Vagina (tissue), 2 donors: ENCODE results near the gene HECW1. TPM values are rescaled to one million over a fixed set of nuclear protein-coding genes. Genes with fewer than 3 reads are reported as not detected.

Experiments used
- DNase-seq, 2 donors: peaks; one replicate each; pipeline ENCODE4 v3.0.0-alpha.2; 2017; ENCODE audit errors: extremely low spot score in 2 of 2
- H3K27ac ChIP-seq: fragments of 200-600 bp; sonication (generic); one replicate; pipeline ENCODE4 v1.5.1; 2019
- H3K27me3 ChIP-seq: fragments of 200-600 bp; sonication (generic); one replicate; pipeline ENCODE4 v1.5.1; 2019
- H3K36me3 ChIP-seq, 2 donors: fragments of 200-600 bp; sonication (generic); one replicate each; pipeline ENCODE4 v1.5.1; 2017 to 2019
- H3K4me1 ChIP-seq: fragments of 200-600 bp; sonication (generic); one replicate; pipeline ENCODE4 v1.5.1; 2019
- H3K4me3 ChIP-seq, 2 donors: fragments of 200-600 bp; sonication (generic); 1 replicate in 1 of 2; 2 replicates in 1 of 2; pipeline ENCODE4 v1.5.1; 2016 to 2019
- H3K9me3 ChIP-seq: fragments of 200-600 bp; sonication (generic); one replicate; pipeline ENCODE4 v1.5.1; 2019
- POLR2A ChIP-seq, 2 donors: fragments of 450-650 bp; IDR thresholded peaks; one replicate each; pipeline ENCODE4 v1.6.1; 2017; ENCODE audit warnings: antibody characterized with exemption in 2 of 2, mild to moderate bottlenecking in 2 of 2, moderate library complexity in 2 of 2
- POLR2AphosphoS5 ChIP-seq, 2 donors: sonication (generic); formaldehyde crosslinking; IDR thresholded peaks; one replicate each; pipeline ENCODE4 v1.9.0; 2017; ENCODE audit warnings: antibody characterized with exemption in 2 of 2, mild to moderate bottlenecking in 2 of 2, low read depth in 1 of 2; ENCODE audit not compliant: insufficient read depth in 1 of 2
- intact Hi-C: fragments of 100-400 bp; cut with DNase I; formaldehyde crosslinking; loops from one replicate; pipeline ENCODE4 v1.15.1; 2023
- total RNA-seq: library from RNA; depleted of rRNA; stranded (reverse); fragments of >200 nt; gene quantifications from one replicate; pipeline ENCODE4 v1.2.3, GENCODE V29; 2016
- TF ChIP-seq, protein P1 (sequence below), 3 experiments: fragments of 450-650 bp in 2 of 3; fragments of 200-600 bp in 1 of 3; sonication (generic) in 1 of 3; IDR thresholded peaks; one replicate each; pipeline ENCODE4 v1.5.1; 2017 to 2019; ENCODE audit warnings: antibody characterized with exemption in 3 of 3, mild to moderate bottlenecking in 2 of 3, moderate library complexity in 2 of 3

Gene HECW1
- total RNA-seq, 1 donor from 2014 or later, result 2.5 TPM

DNA sequence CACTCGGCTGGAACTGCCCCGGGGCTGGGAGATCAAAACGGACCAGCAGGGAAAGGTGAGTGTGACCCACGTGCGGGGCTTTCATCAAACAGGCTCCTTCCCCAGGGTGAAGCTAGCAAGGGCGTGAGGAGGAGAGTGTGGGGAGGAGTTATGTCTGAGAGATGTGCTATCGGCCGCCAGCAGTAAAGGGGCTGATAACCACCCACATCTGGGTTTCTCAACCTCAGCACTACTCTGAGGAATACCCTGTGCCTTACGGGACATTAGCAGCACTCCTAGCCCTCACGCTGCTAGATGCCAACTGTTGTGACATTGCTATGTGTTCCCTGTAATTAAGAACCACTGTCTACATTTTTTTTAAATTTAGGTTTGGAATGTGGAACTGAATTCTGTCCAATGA is 356.6 kb downstream of the HECW1 start:
- no peaks in the 10 kb centered on the region for H3K27me3 ChIP-seq
- no peaks in the 10 kb centered on the region for H3K9me3 ChIP-seq
- no peak overlapping the region for H3K4me3 ChIP-seq
- no peak for DNase-seq
- TF ChIP-seq POLR2AphosphoS5 (IDR thresholded peaks at IDR 0.05; ENCODE audit: insufficient read depth in 1 of 2, low read depth in 1 of 2) (no peak), POLR2A (IDR thresholded peaks at IDR 0.05) (no peak)
- TF ChIP-seq, protein P1, sequence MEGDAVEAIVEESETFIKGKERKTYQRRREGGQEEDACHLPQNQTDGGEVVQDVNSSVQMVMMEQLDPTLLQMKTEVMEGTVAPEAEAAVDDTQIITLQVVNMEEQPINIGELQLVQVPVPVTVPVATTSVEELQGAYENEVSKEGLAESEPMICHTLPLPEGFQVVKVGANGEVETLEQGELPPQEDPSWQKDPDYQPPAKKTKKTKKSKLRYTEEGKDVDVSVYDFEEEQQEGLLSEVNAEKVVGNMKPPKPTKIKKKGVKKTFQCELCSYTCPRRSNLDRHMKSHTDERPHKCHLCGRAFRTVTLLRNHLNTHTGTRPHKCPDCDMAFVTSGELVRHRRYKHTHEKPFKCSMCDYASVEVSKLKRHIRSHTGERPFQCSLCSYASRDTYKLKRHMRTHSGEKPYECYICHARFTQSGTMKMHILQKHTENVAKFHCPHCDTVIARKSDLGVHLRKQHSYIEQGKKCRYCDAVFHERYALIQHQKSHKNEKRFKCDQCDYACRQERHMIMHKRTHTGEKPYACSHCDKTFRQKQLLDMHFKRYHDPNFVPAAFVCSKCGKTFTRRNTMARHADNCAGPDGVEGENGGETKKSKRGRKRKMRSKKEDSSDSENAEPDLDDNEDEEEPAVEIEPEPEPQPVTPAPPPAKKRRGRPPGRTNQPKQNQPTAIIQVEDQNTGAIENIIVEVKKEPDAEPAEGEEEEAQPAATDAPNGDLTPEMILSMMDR (IDR thresholded peaks at IDR 0.05), result no peak
- intact Hi-C loops, result no loop called here
- H3K27ac ChIP-seq, result no peak overlapping the region
- H3K36me3 ChIP-seq, result no peaks in the 10 kb centered on the region
- no peaks in the 10 kb centered on the region for H3K4me1 ChIP-seq

DNA sequence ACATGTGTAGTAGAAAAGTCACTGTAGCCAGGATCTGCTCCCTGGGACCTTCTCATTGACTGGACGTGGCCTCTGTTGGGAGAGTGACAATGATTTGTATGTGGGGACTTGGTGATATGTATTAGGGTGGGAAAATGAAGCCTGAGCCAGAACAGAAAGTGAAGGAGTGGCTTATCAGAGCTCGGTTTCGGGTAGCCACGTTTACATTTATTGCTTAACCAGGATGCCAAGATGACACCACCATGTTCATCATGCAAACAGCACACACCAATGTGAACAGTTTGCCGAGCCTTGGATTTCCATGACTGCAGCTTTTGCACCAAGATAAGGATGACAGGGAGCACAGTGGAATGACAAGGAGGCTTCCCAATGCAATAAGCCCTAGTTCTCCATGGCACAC is 357.7 kb downstream of the HECW1 start:
- Histone ChIP-seq H3K36me3 (no peaks in the 10 kb centered on the region), H3K4me1 (no peaks in the 10 kb centered on the region), H3K27ac (no peak overlapping the region), H3K27me3 (no peaks in the 10 kb centered on the region), H3K9me3 (no peaks in the 10 kb centered on the region), H3K4me3 (no peak overlapping the region)
- intact Hi-C loops, result no loop called here
- no peak for DNase-seq
- TF ChIP-seq POLR2AphosphoS5 (IDR thresholded peaks at IDR 0.05; ENCODE audit: insufficient read depth in 1 of 2, low read depth in 1 of 2) (no peak), POLR2A (IDR thresholded peaks at IDR 0.05) (no peak)
- TF ChIP-seq, protein P1 (IDR thresholded peaks at IDR 0.05), result no peak

GRCh38 chr7:43475983-43476382 is 363.5 kb downstream of the HECW1 start:
- Histone ChIP-seq H3K27me3 (no peaks in the 10 kb centered on the region), H3K4me1 (no peaks in the 10 kb centered on the region)
- intact Hi-C loops, result no loop called here

GRCh38 chr7:43476896-43477295 is 364.4 kb downstream of the HECW1 start:
- Histone ChIP-seq H3K27me3 (no peaks in the 10 kb centered on the region), H3K36me3 (no peaks in the 10 kb centered on the region), H3K4me3 (no peak overlapping the region), H3K4me1 (no peaks in the 10 kb centered on the region), H3K9me3 (no peaks in the 10 kb centered on the region), H3K27ac (no peak overlapping the region)
- TF ChIP-seq, protein P1 (IDR thresholded peaks at IDR 0.05), result no peak
- TF ChIP-seq POLR2A (IDR thresholded peaks at IDR 0.05) (no peak), POLR2AphosphoS5 (IDR thresholded peaks at IDR 0.05; ENCODE audit: insufficient read depth in 1 of 2, low read depth in 1 of 2) (no peak)
- no peak for DNase-seq
- intact Hi-C loops, result no loop called here

More at GRCh38 chr7:43475983-43476382, 363.5 kb downstream of the HECW1 start:
- Histone ChIP-seq H3K27ac (no peak overlapping the region), H3K4me3 (no peak overlapping the region), H3K9me3 (no peaks in the 10 kb centered on the region), H3K36me3 (no peaks in the 10 kb centered on the region)
- no peak for DNase-seq
- no peak for TF ChIP-seq POLR2A (IDR thresholded peaks at IDR 0.05)
- TF ChIP-seq, protein P1 (IDR thresholded peaks at IDR 0.05), result no peak
- no peak for TF ChIP-seq POLR2AphosphoS5 (IDR thresholded peaks at IDR 0.05; ENCODE audit: insufficient read depth in 1 of 2, low read depth in 1 of 2)

DNA sequence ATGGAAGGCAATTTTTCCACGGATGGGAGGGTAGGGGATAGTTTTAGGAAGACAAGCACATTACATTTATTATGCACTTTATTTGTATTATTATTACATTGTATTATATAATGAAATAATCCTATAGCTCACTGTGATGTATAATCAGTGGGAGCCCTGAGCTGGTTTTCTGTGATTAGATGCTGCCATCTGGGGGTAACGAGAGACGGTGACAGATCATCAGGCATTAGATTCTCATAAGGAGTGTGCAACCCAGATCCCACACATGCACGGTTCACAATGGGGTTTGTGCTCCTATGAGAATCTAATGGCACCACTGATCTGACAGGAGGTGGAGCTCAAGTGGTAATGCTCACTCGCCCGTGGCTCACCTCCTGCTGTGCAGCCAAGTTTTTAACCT is 366.6 kb downstream of the HECW1 start:
- DNase-seq, result no peak
- no peaks in the 10 kb centered on the region for H3K4me1 ChIP-seq
- no peaks in the 10 kb centered on the region for H3K27me3 ChIP-seq
- no peaks in the 10 kb centered on the region for H3K9me3 ChIP-seq
- no peak overlapping the region for H3K4me3 ChIP-seq
- no peak overlapping the region for H3K27ac ChIP-seq
- no peaks in the 10 kb centered on the region for H3K36me3 ChIP-seq
- intact Hi-C loops, result no loop called here
- TF ChIP-seq, protein P1 (IDR thresholded peaks at IDR 0.05), result no peak
- no peak for TF ChIP-seq POLR2AphosphoS5 (IDR thresholded peaks at IDR 0.05; ENCODE audit: insufficient read depth in 1 of 2, low read depth in 1 of 2)
- TF ChIP-seq POLR2A (IDR thresholded peaks at IDR 0.05), result no peak
